K562 (cell line): ENCODE measurements around the gene LMLN. TPM values are rescaled to one million over a fixed set of nuclear protein-coding genes. Genes with fewer than 3 reads are reported as not detected.

Source experiments
- AFF4 ChIP-seq: sonication (generic); formaldehyde crosslinking; IDR thresholded peaks from 2 replicates; pipeline ENCODE4 v1.8.0; 2023; ENCODE audit warnings: mild to moderate bottlenecking, missing genetic modification reagents
- ARNT ChIP-seq, 2 experiments: fragments of 450-650 bp; IDR thresholded peaks; 2 replicates each; pipeline ENCODE4 v1.6.1; 2016; ENCODE audit warnings: mild to moderate bottlenecking in 1 of 2
- CBX5 ChIP-seq: IDR thresholded peaks from 2 replicates; pipeline ENCODE4 v1.6.1; 2014; ENCODE audit warnings: low read depth, borderline replicate concordance
- CEBPB ChIP-seq: fragments of 450-650 bp; IDR thresholded peaks from 2 replicates; pipeline ENCODE4 v1.6.1; 2016; ENCODE audit warnings: missing genetic modification characterization, missing compliant biosample characterization
- EWSR1 ChIP-seq: fragments of 450-650 bp; IDR thresholded peaks from 2 replicates; pipeline ENCODE4 v1.6.1; 2018; ENCODE audit warnings: borderline replicate concordance, mild to moderate bottlenecking, low read depth, moderate library complexity; ENCODE audit not compliant: partially characterized antibody
- FOXP4 ChIP-seq: sonication (generic); formaldehyde crosslinking; IDR thresholded peaks from 2 replicates; pipeline ENCODE4 v1.8.0; 2022; ENCODE audit warnings: mild to moderate bottlenecking, missing genetic modification reagents, borderline replicate concordance
- GATA2 ChIP-seq: sonication (generic); formaldehyde crosslinking; IDR thresholded peaks from 2 replicates; pipeline ENCODE4 v1.4.0; 2020; ENCODE audit warnings: mild to moderate bottlenecking, missing genetic modification reagents
- GATAD2B ChIP-seq: fragments of 450-650 bp; IDR thresholded peaks from 2 replicates; pipeline ENCODE4 v1.6.1; 2017; ENCODE audit warnings: mild to moderate bottlenecking, borderline replicate concordance
- HDAC2 ChIP-seq: fragments of 450-650 bp; IDR thresholded peaks from 2 replicates; pipeline ENCODE4 v1.6.1; 2016; ENCODE audit warnings: mild to moderate bottlenecking
- MXD1 ChIP-seq: fragments of 250-450 bp; sonication (Bioruptor Pico); IDR thresholded peaks from 2 replicates; pipeline ENCODE4 v1.8.0; 2021; ENCODE audit warnings: borderline replicate concordance, mild to moderate bottlenecking, moderate library complexity; ENCODE audit not compliant: poor library complexity, severe bottlenecking
- NCOA4 ChIP-seq: fragments of 450-650 bp; IDR thresholded peaks from 2 replicates; pipeline ENCODE4 v1.6.1; 2018; ENCODE audit warnings: mild to moderate bottlenecking; ENCODE audit not compliant: partially characterized antibody
- NFRKB ChIP-seq: fragments of 450-650 bp; IDR thresholded peaks from 2 replicates; pipeline ENCODE4 v1.6.1; 2016; ENCODE audit warnings: low read depth
- NR2C1 ChIP-seq, 2 experiments: fragments of 450-650 bp; IDR thresholded peaks; 2 replicates each; pipeline ENCODE4 v1.6.1; 2017; ENCODE audit warnings: mild to moderate bottlenecking in 2 of 2, antibody characterized with exemption in 1 of 2, inconsistent platforms in 1 of 2, missing compliant biosample characterization in 1 of 2, missing genetic modification characterization in 1 of 2
- PML ChIP-seq: IDR thresholded peaks from 2 replicates; pipeline ENCODE4 v1.6.1; 2012; ENCODE audit warnings: low read length, inconsistent platforms
- RBBP5 ChIP-seq: fragments of 200-600 bp; sonication (generic); IDR thresholded peaks from 2 replicates; pipeline ENCODE4 v1.6.1; 2012; ENCODE audit warnings: borderline replicate concordance, mild to moderate bottlenecking, low read length, control low read depth, inconsistent platforms; ENCODE audit not compliant: insufficient read depth, poor library complexity, severe bottlenecking
- SAFB ChIP-seq: fragments of 200-400 bp; formaldehyde crosslinking; IDR thresholded peaks from 2 replicates; pipeline ENCODE4 v1.6.1; 2017; ENCODE audit warnings: low read depth, low read length, borderline replicate concordance
- SOX6 ChIP-seq: fragments of 450-650 bp; IDR thresholded peaks from 2 replicates; pipeline ENCODE4 v1.6.1; 2014; ENCODE audit warnings: mild to moderate bottlenecking
- TEAD2 ChIP-seq: fragments of 450-650 bp; IDR thresholded peaks from 2 replicates; pipeline ENCODE4 v1.6.1; 2016; ENCODE audit warnings: missing genetic modification characterization, control low read depth, missing compliant biosample characterization
- TEAD4 ChIP-seq, 2 experiments: sonication (generic) in 1 of 2; formaldehyde crosslinking in 1 of 2; IDR thresholded peaks; 2 replicates each; pipeline versions ENCODE4 v1.6.1 to v1.8.0; 2012 to 2022; ENCODE audit warnings: borderline replicate concordance in 1 of 2, inconsistent platforms in 1 of 2, low read length in 1 of 2, mild to moderate bottlenecking in 1 of 2, missing genetic modification reagents in 1 of 2
- TGIF2 ChIP-seq: sonication (generic); formaldehyde crosslinking; IDR thresholded peaks from 2 replicates; pipeline ENCODE4 v1.8.1; 2022; ENCODE audit warnings: mild to moderate bottlenecking, missing genetic modification reagents, moderate library complexity
- ZNF280A ChIP-seq: fragments of 450-650 bp; IDR thresholded peaks from 2 replicates; pipeline ENCODE4 v1.6.1; 2018; ENCODE audit warnings: mild to moderate bottlenecking, low read depth; ENCODE audit not compliant: partially characterized antibody
- polyA plus RNA-seq, 8 experiments: library from polyadenylated mRNA; depleted of rRNA in 4 of 8; stranded (reverse) in 5 of 8; unstranded in 3 of 8; fragments of >200 nt; fragmentation: Nextera tagmentation in 2 of 8; fragmentation: Illumina TruSeq in 1 of 8; extraction: Ambion mirVana in 2 of 8; extraction: Trizol in 1 of 8; gene quantifications; 2 replicates each; pipeline versions ENCODE4 v1.2.1 to v1.2.3, GENCODE V29; 2011 to 2014; ENCODE audit warnings: inconsistent platforms in 1 of 8, missing spikeins in 1 of 8
- total RNA-seq, 7 experiments: library from RNA; depleted of rRNA in 6 of 7; stranded (reverse); fragments of >200 nt in 6 of 7; fragmentation: Illumina TruSeq in 2 of 7; extraction: Trizol in 2 of 7; gene quantifications; 2 replicates each; pipeline versions ENCODE4 v1.2.1 to v1.2.3, GENCODE V29; 2011 to 2021; ENCODE audit warnings: low replicate concordance in 1 of 7

LMLN gene
- total and polyA plus RNA-seq, 9 of the 15 experiments (the other 6 are each of a cell fraction or from before 2014, with no cell fraction given) = 2.2 to 15.9 (median 6.9) TPM

GRCh38 chr3:197957790-197958133, 2.3 kb upstream of the LMLN start (continued):
- no peak for TF ChIP-seq NR2C1 (IDR thresholded peaks at IDR 0.05)
- no peak for TF ChIP-seq NR2C1 (tag; IDR thresholded peaks at IDR 0.05)
- no peak for TF ChIP-seq SOX6
- TF ChIP-seq MXD1 = no peak
- 0 out of 2 replicates have a peak, but pooled peaks have one; percentile 1 for TF ChIP-seq GATA2 (CRISPR knock-in tag)
- no peak for TF ChIP-seq GATAD2B
- TF ChIP-seq SAFB = no peak
- no peak for TF ChIP-seq ARNT (IDR thresholded peaks at IDR 0.05)
- peak; percentile 39 for TF ChIP-seq RBBP5
- TF ChIP-seq CEBPB (tag) = no peak
- TF ChIP-seq AFF4 = no peak
- no peak for TF ChIP-seq TGIF2 (CRISPR knock-in tag)
- TF ChIP-seq EWSR1 = peak; percentile 59
- TF ChIP-seq HDAC2 = no peak
- TF ChIP-seq TEAD4 (IDR thresholded peaks at IDR 0.05; ENCODE audit: low read length) = no peak
- no peak for TF ChIP-seq TEAD4 (CRISPR knock-in tag; IDR thresholded peaks at IDR 0.05; ENCODE audit: borderline replicate concordance)
- no peak for TF ChIP-seq NCOA4
- TF ChIP-seq FOXP4 (CRISPR knock-in tag) = 0 out of 2 replicates have a peak, but pooled peaks have one; percentile 39
- TF ChIP-seq CBX5 = no peak
- TF ChIP-seq PML = no peak
- no peak for TF ChIP-seq TEAD2 (tag)
- no peak for TF ChIP-seq ZNF280A
- TF ChIP-seq NFRKB = peak; percentile 45; the same call in 1 of the 2 replicates
